NCI-H146 treated with DMSO at 0.1 percent for 48 hours (cell line): ENCODE measurements around the gene RGS4.

Source experiments
- DNase-seq: peaks from one replicate; lab custom pipeline; 2025; ENCODE audit not compliant: unreplicated experiment; lab: John Stamatoyannopoulos, UW

The RGS4 gene

DNA sequence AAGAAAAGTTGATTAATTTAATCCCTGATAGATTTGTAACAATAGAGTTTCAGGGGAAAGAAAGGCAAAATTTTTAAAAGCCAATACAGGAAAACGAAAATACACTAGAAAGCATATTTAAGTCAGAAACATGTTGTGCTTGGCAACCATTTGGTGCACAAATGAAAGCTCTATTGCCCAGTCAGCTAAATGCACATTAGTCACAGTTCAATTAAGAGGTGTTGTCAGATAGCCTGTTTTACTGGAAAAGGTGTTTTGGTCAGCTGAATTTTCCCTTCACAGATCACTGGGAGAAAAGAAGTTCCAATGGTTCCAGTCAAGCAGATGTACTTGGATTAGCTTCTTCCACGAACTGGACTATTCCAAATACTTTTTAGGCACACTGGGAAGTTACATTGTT, 25.4 kb downstream of the RGS4 start:
- peak; percentile 2 for DNase-seq

DNA sequence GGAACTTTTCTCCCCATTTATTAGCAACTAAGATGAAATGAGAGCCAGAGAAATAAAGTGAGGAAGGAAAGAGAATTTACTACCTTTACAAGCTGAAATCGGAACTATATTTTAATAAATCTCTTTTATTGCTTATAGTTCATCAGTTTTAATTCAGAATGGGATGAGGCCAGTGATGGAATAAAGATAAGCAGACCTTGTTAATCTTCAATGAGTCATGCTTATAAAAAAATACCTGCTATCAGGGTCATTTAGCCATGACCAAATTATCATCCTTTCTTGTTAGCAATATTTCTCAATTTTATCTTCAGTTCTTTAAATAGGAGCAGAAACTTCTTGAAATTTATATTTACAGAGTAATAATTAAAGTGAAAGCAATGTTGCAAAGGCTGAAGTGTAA, 26.1 kb downstream of the RGS4 start:
- DNase-seq, result no peak

DNA sequence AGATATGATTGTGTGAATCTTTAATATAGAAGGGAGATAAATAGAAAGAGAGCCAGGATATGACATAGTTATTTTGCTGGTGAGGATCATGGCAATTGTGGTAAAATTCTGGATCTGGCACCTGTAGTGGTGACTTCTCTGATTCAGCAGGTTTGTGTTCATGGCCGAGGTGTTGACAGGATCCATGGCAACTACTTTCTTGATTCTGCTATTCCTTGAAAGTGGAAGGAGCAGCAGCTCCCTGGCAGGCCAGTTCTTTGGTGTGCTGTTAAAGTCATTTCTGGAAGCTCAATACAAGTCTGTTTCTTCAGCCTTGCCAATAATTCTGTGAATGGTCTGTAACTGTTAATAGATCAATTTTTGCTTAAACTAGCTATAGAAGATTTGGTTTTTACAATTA, 33.4 kb downstream of the RGS4 start:
- no peak for DNase-seq

DNA sequence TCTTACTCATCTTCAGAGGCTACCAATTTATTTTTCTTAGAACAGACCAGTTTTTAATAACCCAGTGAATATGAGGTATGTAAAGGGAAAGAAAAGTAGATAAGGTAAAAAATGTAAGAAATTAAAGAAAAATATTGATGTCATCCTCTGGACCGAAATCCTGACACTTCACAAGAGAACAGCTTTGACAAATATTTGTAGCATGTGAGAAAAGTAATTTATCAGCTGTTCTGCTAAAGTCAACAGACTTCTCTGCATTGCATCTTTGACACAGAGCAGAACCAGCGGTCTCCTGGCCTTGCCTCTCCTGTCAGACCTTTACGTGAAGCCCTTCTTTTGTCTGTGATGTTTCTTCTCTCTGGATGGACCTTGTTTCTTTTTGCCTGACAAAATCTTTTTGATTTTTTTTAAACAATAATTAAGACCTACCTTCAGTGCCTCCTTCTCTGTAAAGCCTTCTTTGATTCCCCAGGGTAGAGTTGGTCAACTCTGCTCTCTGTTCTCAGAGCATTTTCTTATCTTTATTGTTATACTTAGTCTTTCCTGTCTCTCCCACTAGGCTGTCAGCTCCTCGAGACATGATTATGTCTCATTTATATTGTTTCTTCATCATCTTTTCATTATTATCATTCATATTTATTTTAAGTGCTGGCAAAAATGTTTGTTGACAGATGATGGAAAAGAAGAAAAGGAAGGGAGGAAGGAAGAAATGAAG, 35.4 kb downstream of the RGS4 start:
- no peak for DNase-seq

DNA sequence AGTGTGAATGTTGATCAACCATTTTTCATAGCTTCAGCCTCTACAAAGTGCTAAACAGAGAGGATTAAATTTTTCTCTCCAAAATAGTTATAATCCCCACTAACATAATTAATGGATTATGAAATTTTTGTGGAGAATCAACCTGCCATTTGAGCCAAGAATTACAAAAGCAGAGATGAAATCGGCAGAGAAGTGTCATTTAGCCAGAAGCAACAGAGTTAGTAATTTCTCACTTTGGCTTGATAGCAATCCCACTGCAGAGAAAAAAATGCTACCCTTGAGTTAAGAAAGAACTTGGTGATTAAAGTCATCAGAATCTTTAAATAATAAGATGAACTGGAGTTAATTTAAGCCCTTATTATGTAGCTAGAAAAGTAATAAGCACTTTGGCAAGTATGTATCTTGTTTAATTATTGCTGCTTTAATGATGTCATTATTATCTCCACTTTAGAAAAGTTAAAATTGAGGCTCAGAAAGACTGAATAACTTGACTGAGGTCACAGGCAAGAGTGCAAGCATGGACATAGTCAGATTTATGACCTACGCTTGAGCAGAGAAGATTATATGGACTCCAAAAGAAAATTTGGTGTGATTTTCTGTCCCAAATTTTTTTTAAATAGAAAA, 37.3 kb downstream of the RGS4 start:
- no peak for DNase-seq

DNA sequence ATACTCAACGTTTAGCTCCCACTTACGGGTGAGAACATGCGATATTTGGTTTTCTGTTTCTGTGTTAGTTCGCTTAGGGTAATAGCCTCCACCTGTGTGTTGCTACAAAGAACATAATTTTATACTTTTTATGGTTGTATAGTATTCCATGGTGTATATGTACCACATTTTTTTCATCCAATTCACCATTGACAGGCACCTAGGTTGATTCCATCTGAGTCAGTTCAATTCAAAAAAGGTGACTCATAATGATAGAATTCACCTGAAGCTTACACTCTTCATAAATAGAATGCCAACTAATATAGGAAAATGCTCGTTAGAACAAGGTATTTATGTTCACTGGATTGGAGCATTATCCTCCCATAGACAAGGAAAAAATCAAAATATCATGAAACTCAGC, 38.5 kb downstream of the RGS4 start:
- DNase-seq, result no peak

DNA sequence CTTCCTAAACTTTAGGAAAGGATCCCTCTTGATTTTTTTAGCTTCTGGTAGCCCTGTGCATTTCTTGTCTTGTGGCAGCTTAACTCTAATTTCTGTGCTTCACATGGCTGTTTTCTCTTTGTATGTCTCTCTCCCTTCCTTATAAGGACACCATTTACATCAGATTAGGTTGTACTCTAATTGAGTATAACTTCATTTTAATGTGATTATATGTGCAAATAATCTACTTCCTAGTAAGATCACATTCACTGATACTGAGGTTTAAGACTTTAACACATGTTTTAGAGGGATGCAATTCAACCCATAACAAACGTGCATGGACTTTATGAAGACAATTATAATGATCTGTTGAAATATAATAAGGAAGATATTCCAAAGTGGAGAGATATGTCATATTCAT, 46.7 kb downstream of the RGS4 start:
- no peak for DNase-seq

DNA sequence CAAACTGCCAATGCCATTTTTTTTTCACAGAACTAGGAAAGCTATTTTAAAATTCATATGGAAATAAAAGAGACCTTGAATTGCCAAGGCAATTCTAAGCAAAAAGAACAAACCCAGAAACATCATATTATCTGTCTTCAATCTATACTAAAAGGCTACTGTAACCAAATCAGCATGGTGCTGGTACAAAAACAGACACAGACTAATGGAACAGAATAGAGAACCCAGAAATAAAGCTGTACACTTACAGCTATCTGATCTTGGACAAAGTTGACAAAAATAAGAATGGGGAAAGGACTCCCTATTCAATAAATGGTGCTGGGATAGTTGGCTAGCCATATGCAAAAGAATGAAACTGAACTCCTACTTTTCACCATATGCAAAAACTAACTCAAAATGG, 50.5 kb downstream of the RGS4 start:
- DNase-seq, result no peak

DNA sequence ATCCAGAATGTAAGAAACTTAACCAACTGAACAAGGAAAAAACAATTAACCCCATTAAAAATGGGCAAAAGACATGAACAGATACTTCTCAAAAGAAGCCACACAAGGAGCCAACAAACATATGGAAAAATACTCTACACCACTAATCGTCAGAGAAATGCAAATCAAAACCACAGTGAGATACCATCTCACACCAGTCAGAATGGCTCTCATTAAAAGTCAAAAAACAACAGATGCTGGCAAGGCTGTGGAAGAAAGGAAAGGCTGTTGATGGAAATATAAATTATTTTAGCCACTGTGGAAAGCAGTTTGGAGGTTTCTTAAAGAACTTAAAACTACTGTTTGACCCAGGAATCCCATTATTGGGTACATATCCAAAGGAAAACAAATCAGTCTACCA, 51.2 kb downstream of the RGS4 start:
- no peak for DNase-seq

DNA sequence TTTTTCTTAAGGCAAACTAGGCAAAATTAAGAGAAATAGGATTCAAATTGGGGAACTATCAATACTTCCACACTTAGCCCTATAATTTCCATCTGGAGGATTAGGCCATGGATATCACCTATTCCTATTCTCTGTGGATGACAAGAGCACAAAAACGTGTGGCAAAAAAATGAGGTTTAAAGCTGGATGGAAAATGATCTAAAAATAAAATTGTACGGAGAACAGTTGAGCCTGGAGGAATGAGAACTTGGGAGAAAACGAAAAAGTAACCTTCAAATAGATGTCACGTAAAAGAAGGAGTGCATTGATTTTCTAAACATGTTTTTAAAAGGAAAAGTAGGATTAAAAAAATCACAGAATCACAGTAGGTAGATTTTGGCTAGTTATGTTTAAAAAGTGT, 55.7 kb downstream of the RGS4 start:
- DNase-seq, result no peak
